ENCODE data around the gene PLCB3. TPM values are rescaled to one million over a fixed set of nuclear protein-coding genes. Genes with fewer than 3 reads are reported as not detected.
A peak's percentile ranks its signal among the peaks of the same experiment; 100 is the strongest.

PLCB3 gene
- total and polyA plus RNA-seq, 2 of the 13 experiments (the other 11 are each of a cell fraction or from before 2014, with no cell fraction given), result 7.5 to 13.8 TPM

- intact Hi-C loops (cut with micrococcal nuclease; ENCODE audit: unreplicated experiment), result no loop called here
- no peak for ATAC-seq
- DNase-seq (ENCODE audit: low spot score), result no peak
- Histone ChIP-seq H3K4me1 (ENCODE audit: insufficient read depth, low read length) (peaks cover 68% of the 10 kb centered on the region), H2AFZ (ENCODE audit: low read length) (no peak overlapping the region), H4K20me1 (ENCODE audit: insufficient read depth, low read length) (no peaks in the 10 kb centered on the region), H3K79me2 (ENCODE audit: insufficient read depth, low read length) (peaks cover 3% of the 10 kb centered on the region), H3K4me3 (replicated peaks in 1 of 3; ENCODE audit: insufficient read depth in 1 of 3, low read depth in 2 of 3, low read length in 3 of 3) (peak overlapping the region in 1 of 3 experiments; percentile 50; a peak in 1 of 6 replicates), H3K9ac (ENCODE audit: insufficient read depth, low read depth, low read length) (0 out of 2 replicates have a peak overlapping the region, but pooled peaks have one; percentile 3), H3K27me3 (ENCODE audit: control insufficient read depth in 1 of 2, insufficient read depth in 2 of 2, low read length in 2 of 2) (no peaks in the 10 kb centered on the region), H3K4me2 (ENCODE audit: low read depth, low read length) (peak overlapping the region; percentile 70; the same call in 1 of the 2 replicates), H3K9me3 (ENCODE audit: low read length) (no peaks in the 10 kb centered on the region), H3K27ac (ENCODE audit: extremely low read length, insufficient read depth, low read length) (no peak overlapping the region), H3K36me3 (replicated peaks in 1 of 2; ENCODE audit: control insufficient read depth in 1 of 2, insufficient read depth in 2 of 2, low read length in 2 of 2) (no peaks in the 10 kb centered on the region)
- TF ChIP-seq AKAP8 (CRISPR knock-in tag; IDR thresholded peaks at IDR 0.05), result no peak
- no peak for TF ChIP-seq HMG20B (CRISPR knock-in tag; conservative IDR thresholded peaks at IDR 0.05)
- TF ChIP-seq ZMYM2 (CRISPR knock-in tag; IDR thresholded peaks at IDR 0.05), result no peak
- TF ChIP-seq NR2F6 (IDR thresholded peaks at IDR 0.05), result no peak
- TF ChIP-seq NR2F6 (CRISPR knock-in tag; IDR thresholded peaks at IDR 0.05), result no peak
- no peak for FAIRE-seq
- WGBS (ENCODE audit: low lambda C conversion rate), result 96% methylated on average over 8 of the region's 8 CpGs
- ChIA-PET POLR2A (interaction anchor here (0.5 to 1.8 kb wide), 3 partner anchors 8 to 210 kb away, joined by 3 to 6 read pairs (median 3); partner anchors contain the start of gene FKBP2), CTCF (ENCODE audit: low intra/inter-chr PET ratio, low total read pairs) (no interaction called here)
- BruUV-seq (replicated peaks), result no TSS peak
- in situ Hi-C loops (cut with HindIII; ENCODE audit: extremely low pct_ligation_motif_present, low pct_unique_long_range_greater_than_20kb), result no loop called here
Measured at GRCh38 chr11:64232967-64233315, 18.4 kb upstream of the PLCB3 start.

- intact Hi-C loops (cut with micrococcal nuclease; ENCODE audit: unreplicated experiment) (no loop called here), in situ Hi-C loops (cut with HindIII; ENCODE audit: extremely low pct_ligation_motif_present, low pct_unique_long_range_greater_than_20kb) (no loop called here)
- Histone ChIP-seq H3K4me3 (replicated peaks in 1 of 3; ENCODE audit: insufficient read depth in 1 of 3, low read depth in 2 of 3, low read length in 3 of 3) (peak within 1 kb of the TSS; percentile 60 to 80 (median 76)), H3K27me3 (ENCODE audit: control insufficient read depth in 1 of 2, insufficient read depth in 2 of 2, low read length in 2 of 2) (no peaks in the 10 kb centered on the region), H3K4me2 (ENCODE audit: low read depth, low read length) (peak within 1 kb of the TSS; percentile 76), H3K36me3 (replicated peaks in 1 of 2; ENCODE audit: control insufficient read depth in 1 of 2, insufficient read depth in 2 of 2, low read length in 2 of 2) (no peaks in the 10 kb centered on the region; a peak in 1 of 5 replicates), H3K9me3 (ENCODE audit: low read length) (no peaks in the 10 kb centered on the region), H3K4me1 (ENCODE audit: insufficient read depth, low read length) (peaks cover 74% of the 10 kb centered on the region), H2AFZ (ENCODE audit: low read length) (no peak within 1 kb of the TSS), H3K27ac (ENCODE audit: extremely low read length, insufficient read depth, low read length) (peak within 1 kb of the TSS; percentile 43), H3K9ac (ENCODE audit: insufficient read depth, low read depth, low read length) (peak within 1 kb of the TSS; percentile 68), H4K20me1 (ENCODE audit: insufficient read depth, low read length) (no peaks in the 10 kb centered on the region), H3K79me2 (ENCODE audit: insufficient read depth, low read length) (peaks cover 3% of the 10 kb centered on the region)
- FAIRE-seq (no peak), ATAC-seq (peak; percentile 8; the same call in 2 of the 3 replicates), DNase-seq (ENCODE audit: low spot score) (no peak)
- WGBS (ENCODE audit: low lambda C conversion rate), result 12% methylated on average over 12 of the region's 62 CpGs
- POLR2A ChIA-PET, result interaction anchor here (1.6 to 1.8 kb wide), 2 partner anchors 8 to 12 kb away, joined by 6 to 7 read pairs; partner anchors contain the start of genes NUDT22 and TRPT1
- BruUV-seq (replicated peaks), result no TSS peak
- CTCF ChIA-PET (ENCODE audit: low intra/inter-chr PET ratio, low total read pairs), result no interaction called here
- TF ChIP-seq ZNF556 (CRISPR knock-in tag; IDR thresholded peaks at IDR 0.05; ENCODE audit: borderline replicate concordance) (0 out of 2 replicates have a peak, but pooled peaks have one; percentile 36), HOXA3 (CRISPR knock-in tag; IDR thresholded peaks at IDR 0.05) (peak; percentile 33; the same call in 1 of the 2 replicates), ZC3H13 (CRISPR knock-in tag; IDR thresholded peaks at IDR 0.05) (peak; percentile 75; the same call in 1 of the 2 replicates), SOX5 (CRISPR knock-in tag; IDR thresholded peaks at IDR 0.05; ENCODE audit: borderline replicate concordance) (0 out of 2 replicates have a peak, but pooled peaks have one; percentile 17), AGO1 (IDR thresholded peaks at IDR 0.05; ENCODE audit: low read depth, low read length, poor library complexity, severe bottlenecking) (peak; percentile 87)
Measured at GRCh38 chr11:64233913-64234586, 17.3 kb upstream of the PLCB3 start, which contains the start of gene VEGFB. VEGFB (plus strand) TSS chr11:64234584; CDS start chr11:64234834, 250 bp downstream.
